ENCODE measurements around the gene MYO10. TPM values are rescaled to one million over a fixed set of nuclear protein-coding genes. Genes with fewer than 3 reads are reported as not detected.

Gene MYO10
- total RNA-seq, 4 donors from 2014 or later = 3.4 to 28.7 (median 13.4) TPM

GRCh38 chr5:16858151-16858550 is 77.9 kb downstream of the MYO10 start:
- intact Hi-C loops (cut with DNase I; ENCODE audit: low total_unique reads) = no loop called here
- ATAC-seq = no peak
- in situ Hi-C loops (cut with MboI; ENCODE audit: low sequenced_read_pairs in 4 of 4) = no loop called here

GRCh38 chr5:16857635-16858034 is 78.5 kb downstream of the MYO10 start:
- ATAC-seq (no peak), DNase-seq (no peak)
- H3K4me3 ChIP-seq = no peak overlapping the region
- no peaks in the 10 kb centered on the region for H3K9me3 ChIP-seq
- peaks cover 0 to 11% of the 10 kb centered on the region in 2 donors for H3K4me1 ChIP-seq
- H3K27ac ChIP-seq = no peak overlapping the region
- H3K27me3 ChIP-seq = no peaks in the 10 kb centered on the region
- intact Hi-C loops (cut with DNase I; ENCODE audit: low total_unique reads) (no loop called here), in situ Hi-C loops (cut with MboI; ENCODE audit: low sequenced_read_pairs in 4 of 4) (no loop called here)
- no peak for TF ChIP-seq CTCF (IDR thresholded peaks at IDR 0.05 in 4 of 5, conservative IDR thresholded peaks at IDR 0.05 in 1 of 5)
- no peak for TF ChIP-seq POLR2A (IDR thresholded peaks at IDR 0.05)
- no peaks in the 10 kb centered on the region for H3K36me3 ChIP-seq

More at GRCh38 chr5:16858151-16858550, 77.9 kb downstream of the MYO10 start:
- no peaks in the 10 kb centered on the region for H3K36me3 ChIP-seq
- DNase-seq = no peak
- no peaks in the 10 kb centered on the region for H3K9me3 ChIP-seq
- no peaks in the 10 kb centered on the region for H3K27me3 ChIP-seq
- H3K27ac ChIP-seq = no peak overlapping the region
- peaks cover 0 to 11% of the 10 kb centered on the region in 2 donors for H3K4me1 ChIP-seq
- TF ChIP-seq CTCF (IDR thresholded peaks at IDR 0.05 in 4 of 5, conservative IDR thresholded peaks at IDR 0.05 in 1 of 5) = no peak
- TF ChIP-seq POLR2A (IDR thresholded peaks at IDR 0.05) = no peak
- no peak overlapping the region for H3K4me3 ChIP-seq

GRCh38 chr5:16856531-16856930 is 79.6 kb downstream of the MYO10 start:
- Histone ChIP-seq H3K4me1 (peaks cover 0 to 11% of the 10 kb centered on the region in 2 donors), H3K27me3 (no peaks in the 10 kb centered on the region), H3K36me3 (no peaks in the 10 kb centered on the region), H3K9me3 (no peaks in the 10 kb centered on the region), H3K27ac (no peak overlapping the region), H3K4me3 (no peak overlapping the region)
- in situ Hi-C loops (cut with MboI; ENCODE audit: low sequenced_read_pairs in 4 of 4) (no loop called here), intact Hi-C loops (cut with DNase I; ENCODE audit: low total_unique reads) (no loop called here)
- DNase-seq = no peak
- ATAC-seq = no peak
- no peak for TF ChIP-seq POLR2A (IDR thresholded peaks at IDR 0.05)
- TF ChIP-seq CTCF (IDR thresholded peaks at IDR 0.05 in 4 of 5, conservative IDR thresholded peaks at IDR 0.05 in 1 of 5) = no peak

GRCh38 chr5:16855898-16856297 is 80.2 kb downstream of the MYO10 start:
- Histone ChIP-seq H3K9me3 (no peaks in the 10 kb centered on the region), H3K27ac (no peak overlapping the region), H3K4me3 (no peak overlapping the region), H3K36me3 (no peaks in the 10 kb centered on the region), H3K27me3 (no peaks in the 10 kb centered on the region), H3K4me1 (peaks cover 0 to 11% of the 10 kb centered on the region in 2 donors)
- ATAC-seq (no peak), DNase-seq (no peak)
- TF ChIP-seq POLR2A (IDR thresholded peaks at IDR 0.05) (no peak), CTCF (IDR thresholded peaks at IDR 0.05 in 4 of 5, conservative IDR thresholded peaks at IDR 0.05 in 1 of 5) (no peak)
- in situ Hi-C loops (cut with MboI; ENCODE audit: low sequenced_read_pairs in 4 of 4) (no loop called here), intact Hi-C loops (cut with DNase I; ENCODE audit: low total_unique reads) (no loop called here)

- in situ Hi-C loops (cut with MboI; ENCODE audit: low sequenced_read_pairs in 4 of 4) (no loop called here), intact Hi-C loops (cut with DNase I; ENCODE audit: low total_unique reads) (no loop called here)
- H3K27me3 ChIP-seq = no peaks in the 10 kb centered on the region
- no peak overlapping the region for H3K4me3 ChIP-seq
- DNase-seq (no peak), ATAC-seq (peak in 1 of 2 donors; percentile 47)
- no peaks in the 10 kb centered on the region for H3K36me3 ChIP-seq
- no peak overlapping the region for H3K27ac ChIP-seq
- TF ChIP-seq POLR2A (IDR thresholded peaks at IDR 0.05) (no peak), CTCF (IDR thresholded peaks at IDR 0.05 in 4 of 5, conservative IDR thresholded peaks at IDR 0.05 in 1 of 5) (no peak)
- H3K9me3 ChIP-seq = no peaks in the 10 kb centered on the region
- H3K4me1 ChIP-seq = peaks cover 0 to 11% of the 10 kb centered on the region in 2 donors
These were observed 80.6 kb downstream of the MYO10 start for GRCh38 chr5:16855485-16855884.
